NCI-H2029 (cell line): Measurements from ENCODE around the gene CCDC40.
"Not testable (repeated sequence)": the region's sequence is repeated elsewhere in the genome, so short reads cannot be mapped to it uniquely, and the experiment has no call there.

ENCODE experiments used
- DNase-seq: peaks from one replicate; lab custom pipeline; 2025; lab: John Stamatoyannopoulos, UW

The CCDC40 gene

GRCh38 chr17:80035937-80036714, at the start of gene CCDC40:
Gene CCDC40 (plus strand): TSS chr17:80036642. CDS start chr17:80036663, 21 bp downstream.
- DNase-seq: peak; percentile 78

DNA sequence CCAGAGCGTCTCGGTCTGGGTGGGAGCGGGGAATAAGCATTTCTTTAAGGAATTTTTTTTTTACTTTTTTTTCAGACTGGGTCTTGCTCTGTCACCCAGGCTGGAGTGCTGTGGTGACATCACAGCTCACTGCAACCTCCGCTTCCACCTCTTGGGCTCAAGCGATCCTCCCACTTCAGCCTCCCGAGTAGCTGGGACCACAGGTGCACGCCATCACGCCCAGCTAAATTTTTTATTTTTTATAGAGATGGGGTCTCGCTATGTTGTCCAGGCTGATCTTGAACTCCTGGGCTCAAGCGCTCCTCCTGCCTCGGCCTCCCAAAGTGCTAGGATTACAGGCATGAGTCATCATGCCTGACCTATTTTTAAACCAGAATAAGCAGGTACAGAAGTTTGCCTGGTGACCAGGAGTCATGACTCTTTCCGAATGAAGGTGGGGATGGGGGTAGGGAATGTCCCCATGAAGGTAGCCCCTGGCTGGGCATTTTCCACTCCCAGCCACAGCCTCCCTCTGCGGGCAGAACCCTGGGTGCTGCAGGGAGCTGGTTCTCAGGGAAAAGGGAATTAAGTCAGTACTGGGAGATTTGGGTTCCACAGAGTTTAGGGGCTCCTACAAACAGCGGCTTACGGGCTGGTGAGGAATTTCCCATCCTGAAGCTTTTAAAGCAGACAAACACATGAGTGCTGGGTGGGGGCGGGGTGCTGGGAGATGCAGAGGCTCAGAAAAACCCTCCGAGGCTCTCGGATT, 49.1 kb upstream of the CCDC40 start:
- DNase-seq: no peak

GRCh38 chr17:79987935-79988184, 48.6 kb upstream of the CCDC40 start:
- DNase-seq: no peak

DNA sequence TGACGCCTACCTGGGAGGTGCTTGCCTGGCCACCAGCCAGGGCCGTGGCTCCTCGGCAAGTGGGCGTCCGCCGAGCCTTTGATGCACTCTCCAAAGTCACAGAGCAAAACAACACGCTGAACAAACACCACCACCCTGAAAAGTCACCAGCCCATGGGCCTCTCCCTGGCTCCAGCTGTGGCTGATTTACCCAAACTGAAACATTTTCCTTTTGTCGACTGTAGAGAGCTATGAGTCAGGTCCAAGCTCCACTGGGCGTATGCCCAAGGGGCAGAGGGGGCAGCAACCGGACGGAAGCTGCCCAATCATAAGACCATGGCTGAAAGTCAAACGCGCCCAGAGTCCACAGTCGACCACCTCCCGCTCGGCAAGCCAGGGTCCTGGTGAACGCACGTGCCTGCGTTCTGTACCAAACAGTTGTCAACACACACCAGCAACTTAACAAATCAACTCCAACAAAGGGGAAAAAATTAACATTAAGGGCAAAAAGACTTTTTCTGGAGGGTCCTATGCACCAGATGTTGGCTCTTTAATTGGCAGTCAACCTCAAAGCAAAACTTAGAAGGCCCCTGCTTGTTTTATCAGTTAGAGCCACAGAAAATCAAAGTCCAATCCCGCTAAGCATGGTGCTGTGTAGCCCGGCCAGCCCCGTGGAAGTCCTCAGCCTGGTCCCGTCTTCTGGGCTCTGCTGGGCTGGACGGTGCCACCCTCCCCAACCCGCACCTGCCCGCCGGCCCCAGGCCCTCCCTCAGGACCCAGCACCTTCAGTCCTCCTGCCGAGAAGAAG, 48.1 kb upstream of the CCDC40 start:
- DNase-seq: peak; percentile 39

DNA sequence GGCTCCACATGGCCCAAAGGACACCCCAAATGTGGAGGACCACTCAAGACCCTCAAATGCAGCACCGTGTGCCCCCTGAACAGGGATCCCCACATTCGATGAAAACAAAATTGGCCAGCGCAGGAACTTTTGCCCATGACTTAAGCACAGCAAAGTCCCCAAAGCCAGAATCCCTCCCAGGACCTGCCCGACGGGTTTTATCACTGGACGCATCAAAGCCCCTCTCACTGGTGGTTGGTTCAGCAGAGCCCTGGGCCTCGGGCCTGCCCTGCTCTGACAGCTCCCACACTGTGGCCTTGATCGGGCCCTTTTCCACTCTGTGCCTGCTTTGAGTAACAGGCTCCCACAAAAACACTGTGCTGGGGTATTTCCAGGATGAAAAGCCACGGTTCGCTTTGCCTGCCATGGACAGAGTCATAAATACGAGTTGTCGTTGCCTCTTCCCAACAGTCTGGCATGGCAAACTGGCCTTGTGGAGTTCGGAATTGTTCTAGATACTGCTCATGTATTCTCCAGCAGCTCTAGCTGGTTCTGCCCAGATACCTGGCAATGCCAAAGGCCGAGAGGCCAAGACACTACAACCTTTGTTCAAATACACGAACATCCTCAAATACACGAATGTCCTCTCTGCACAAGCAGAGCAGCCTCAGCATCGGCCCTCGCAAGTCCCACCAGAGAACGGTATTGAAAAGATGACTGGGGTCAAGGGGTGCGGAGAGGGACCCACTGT, 47.2 kb upstream of the CCDC40 start:
- no peak for DNase-seq

GRCh38 chr17:79990051-79990592, 46.3 kb upstream of the CCDC40 start:
- no peak for DNase-seq

GRCh38 chr17:79990704-79991103, 45.7 kb upstream of the CCDC40 start:
- DNase-seq: no peak

DNA sequence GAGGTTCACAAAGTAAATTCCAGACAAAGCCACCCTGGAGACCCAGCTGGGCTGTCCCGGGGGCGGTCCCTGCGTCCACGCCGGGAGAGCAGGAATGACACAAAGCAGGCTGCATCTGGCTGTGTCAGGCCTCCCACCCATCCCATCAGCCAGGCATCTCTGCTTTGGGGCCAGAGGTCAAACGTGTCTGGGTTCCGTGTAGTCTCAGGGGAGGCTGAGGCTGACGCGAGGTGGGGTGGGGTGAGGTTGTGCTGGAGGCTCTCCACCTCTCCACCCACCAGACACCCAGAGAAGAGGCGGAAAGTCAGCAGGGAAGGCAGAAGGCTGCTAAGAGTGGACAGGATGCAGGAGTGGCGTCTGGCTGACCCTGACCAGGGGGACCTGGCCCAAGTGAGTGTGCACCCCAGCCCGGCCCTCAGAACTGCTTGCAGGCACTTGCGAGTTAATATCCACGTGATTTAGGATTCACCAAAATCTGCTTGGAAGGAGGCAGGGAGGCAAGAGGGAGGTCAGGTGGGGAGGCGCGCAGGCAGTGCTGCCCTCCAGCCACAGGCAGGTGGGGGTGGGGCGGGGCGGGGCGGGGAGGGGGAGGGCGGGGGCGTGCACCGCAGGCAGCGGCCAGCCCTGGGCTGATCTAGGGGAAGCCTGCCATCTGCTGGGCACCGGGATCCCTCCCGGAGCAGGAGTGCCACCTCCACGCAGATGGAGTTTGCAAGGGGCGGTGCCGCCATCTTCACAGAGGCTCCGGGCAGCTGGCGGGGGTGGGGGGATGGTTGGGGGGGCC, 45.1 kb upstream of the CCDC40 start:
- DNase-seq: peak; percentile 75

DNA sequence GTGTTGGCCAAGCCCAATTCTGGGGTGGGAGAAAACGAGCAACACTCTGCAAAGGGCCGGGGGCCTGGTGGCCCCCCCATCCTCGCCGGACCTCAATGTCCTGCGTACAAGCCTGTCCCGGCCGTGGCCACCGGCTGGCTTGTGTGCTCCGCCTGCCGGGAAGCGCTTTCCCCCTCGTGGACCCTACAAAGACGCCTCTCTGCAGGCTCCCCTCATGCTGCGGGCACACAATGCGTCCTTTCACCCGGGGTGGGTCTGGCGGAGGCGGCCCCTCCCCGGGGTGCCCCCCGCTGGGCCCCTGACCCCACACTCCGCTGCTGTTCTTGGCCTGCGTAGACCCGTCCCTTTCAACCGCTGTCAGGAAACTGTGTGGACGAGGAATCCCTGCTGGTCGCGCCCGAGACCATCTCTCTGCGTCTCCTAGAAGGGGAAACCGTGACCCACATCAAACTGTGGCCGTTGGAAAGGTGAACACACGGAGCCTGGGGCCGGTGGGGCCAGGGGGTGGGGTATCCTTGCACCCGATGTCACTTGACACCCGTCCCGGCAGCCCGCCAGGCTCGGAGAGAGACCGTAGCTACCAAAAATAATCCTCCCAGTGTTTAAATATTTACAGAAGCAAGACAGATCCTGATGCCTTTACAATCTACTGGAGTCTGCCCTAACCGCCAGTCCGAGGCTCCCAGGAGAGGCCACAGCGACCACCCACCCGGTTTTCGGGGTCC, 44.4 kb upstream of the CCDC40 start:
- peak; percentile 70 for DNase-seq

DNA sequence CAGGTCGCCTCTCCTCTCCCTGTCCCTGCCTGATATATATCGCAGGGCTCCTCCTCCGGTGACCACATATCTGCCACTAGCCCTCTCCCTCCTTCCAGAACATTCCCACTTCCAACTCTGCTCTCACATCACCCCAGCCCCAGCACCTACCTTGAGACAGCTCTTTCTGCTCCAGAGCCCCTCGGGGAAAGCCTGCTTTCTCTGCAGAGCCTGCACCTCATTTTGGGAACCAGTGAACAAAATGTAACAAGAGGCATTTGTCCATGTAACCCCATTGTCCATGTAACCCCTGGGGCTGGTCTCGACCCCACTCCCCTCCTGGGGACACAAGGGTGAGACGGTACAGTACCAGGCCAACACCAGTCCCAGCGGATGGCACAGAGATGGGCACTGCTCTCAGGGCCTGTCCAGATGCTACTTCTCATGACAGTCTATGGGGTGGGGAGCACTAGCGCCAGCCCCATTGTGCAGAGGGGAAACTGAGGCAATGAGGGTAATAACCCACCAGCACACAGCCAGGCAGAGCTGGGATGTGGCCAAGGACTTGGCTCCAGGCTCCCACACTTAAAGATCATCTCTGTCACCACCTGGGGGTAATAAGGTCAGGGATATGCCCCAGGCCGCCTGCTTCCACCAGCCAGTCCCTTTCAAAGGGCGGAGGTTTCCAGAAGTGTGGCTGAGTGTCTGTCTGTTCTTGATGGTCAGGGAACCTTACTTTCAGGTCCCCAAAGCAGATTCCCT, 43.6 kb upstream of the CCDC40 start:
- no peak for DNase-seq

DNA sequence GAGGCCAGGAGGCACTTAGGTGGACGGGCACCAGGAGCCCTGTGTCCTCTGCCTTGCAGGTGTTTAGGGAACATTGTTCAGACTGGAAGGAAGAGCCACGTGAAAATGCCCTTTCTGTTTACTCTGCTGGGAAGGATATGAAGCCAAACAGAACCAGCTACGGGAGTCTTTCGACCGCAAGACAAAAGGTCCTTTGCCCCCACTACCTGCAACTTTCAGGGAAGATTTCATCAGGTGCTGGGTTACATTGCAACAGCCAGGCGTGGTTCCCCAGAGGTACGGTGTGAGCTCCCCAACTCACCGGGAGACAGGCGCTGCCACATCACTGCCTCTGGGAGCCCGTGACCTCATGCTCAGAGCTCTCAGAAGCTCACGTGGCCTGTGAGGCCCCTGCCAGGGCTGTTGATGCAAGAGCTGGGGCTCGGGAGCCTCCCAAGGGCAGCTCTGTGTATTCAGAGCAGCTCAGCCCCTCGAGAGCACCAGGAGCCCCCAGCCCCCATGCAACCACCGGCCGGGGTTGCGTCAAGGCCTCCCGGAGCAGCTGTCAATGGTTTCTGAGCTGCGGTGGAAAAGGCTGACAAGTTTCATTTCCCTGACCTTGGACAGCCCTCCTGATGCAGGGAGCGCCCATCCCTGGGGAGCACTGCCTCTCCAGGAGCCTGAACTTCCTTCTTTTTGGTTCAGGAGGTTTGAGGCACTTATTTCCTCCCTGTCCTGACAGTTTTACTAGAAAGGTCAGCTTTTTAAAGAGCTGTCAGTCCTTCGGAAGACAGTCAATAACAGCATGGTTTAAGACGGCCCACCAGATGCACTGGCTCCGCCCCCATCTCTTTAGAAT, 42.8 kb upstream of the CCDC40 start:
- peak; percentile 73 for DNase-seq

DNA sequence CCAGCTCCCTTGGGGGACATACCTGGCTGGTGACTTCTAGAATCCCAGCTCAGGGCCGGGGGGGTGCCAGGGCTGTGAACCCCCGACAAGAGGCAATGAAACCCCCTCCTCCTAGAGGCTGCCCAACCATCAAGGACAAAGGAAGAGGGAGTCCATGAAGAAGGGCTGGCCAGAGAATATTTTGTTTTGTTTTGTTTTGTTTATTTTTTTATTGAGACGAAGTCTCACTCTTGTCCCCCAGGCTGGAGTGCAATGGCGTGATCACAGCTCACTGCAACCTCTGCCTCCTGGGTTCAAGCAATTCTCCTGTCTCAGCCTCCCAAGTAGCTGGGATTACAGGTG, 42.2 kb upstream of the CCDC40 start:
- not testable (repeated sequence) for DNase-seq

DNA sequence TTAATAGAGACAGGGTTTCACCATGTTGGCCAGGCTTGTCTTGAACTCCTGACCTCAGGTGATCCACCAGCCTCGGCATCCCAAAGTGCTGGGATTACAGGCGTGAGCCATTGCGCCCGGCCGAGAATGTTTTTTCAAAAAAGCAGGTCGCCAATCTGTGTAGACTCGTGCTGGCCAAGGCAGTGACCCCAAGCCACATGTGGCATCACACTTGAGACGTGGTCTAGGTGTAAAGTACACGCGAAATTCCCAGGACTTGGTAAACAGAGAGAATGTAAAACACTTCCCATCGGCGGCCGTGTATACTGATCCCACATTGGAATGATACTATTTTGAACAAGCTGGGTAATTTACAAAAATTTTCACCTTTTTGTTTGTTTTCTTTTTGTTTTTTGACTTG, 41.8 kb upstream of the CCDC40 start:
- no peak for DNase-seq

DNA sequence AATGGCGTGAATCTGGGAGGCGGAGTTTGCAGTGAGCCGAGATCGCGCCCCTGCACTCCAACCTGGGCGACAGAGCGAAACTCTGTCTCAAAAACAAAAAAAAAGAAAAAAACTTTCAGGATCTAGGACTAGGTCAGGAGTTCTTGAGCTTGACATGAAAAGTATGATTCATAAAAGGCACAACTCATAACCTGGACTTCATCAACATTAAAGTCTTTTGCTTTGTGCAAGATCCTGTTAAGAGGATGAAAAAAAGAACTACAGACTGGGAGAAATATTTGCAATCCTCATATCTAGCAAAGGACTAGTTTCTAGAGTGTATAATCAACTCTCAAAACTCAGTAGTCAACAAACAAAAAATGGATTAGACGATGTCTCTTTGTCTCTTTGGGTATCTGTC, 40.7 kb upstream of the CCDC40 start:
- DNase-seq: no peak

DNA sequence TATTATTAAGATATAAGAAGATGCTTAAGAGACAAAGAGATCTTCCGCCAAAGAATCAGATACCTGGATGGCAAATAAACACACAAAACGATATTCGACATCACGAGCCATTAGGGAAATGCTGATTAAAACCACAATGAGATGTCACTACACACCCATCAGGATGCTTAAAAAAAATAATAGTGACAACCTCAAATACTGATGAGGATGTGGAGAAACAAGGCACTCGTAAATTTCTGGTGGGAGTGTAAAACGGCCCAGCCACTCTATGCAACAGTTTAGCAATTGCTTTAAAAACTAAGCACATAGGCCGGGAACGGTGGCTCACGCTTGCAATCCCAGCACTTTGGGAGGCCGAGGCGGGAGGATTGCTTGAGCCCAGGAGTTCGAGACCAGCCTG, 40.2 kb upstream of the CCDC40 start:
- no peak for DNase-seq

- DNase-seq: no peak
Observed at GRCh38 chr17:79997011-79997660, 39.3 kb upstream of the CCDC40 start.

GRCh38 chr17:80000136-80000535, 36.3 kb upstream of the CCDC40 start:
- no peak for DNase-seq

GRCh38 chr17:80000981-80001775, 35.3 kb upstream of the CCDC40 start:
- DNase-seq: no peak
